ENCODE data around the gene KHDRBS2.

The KHDRBS2 gene

DNA sequence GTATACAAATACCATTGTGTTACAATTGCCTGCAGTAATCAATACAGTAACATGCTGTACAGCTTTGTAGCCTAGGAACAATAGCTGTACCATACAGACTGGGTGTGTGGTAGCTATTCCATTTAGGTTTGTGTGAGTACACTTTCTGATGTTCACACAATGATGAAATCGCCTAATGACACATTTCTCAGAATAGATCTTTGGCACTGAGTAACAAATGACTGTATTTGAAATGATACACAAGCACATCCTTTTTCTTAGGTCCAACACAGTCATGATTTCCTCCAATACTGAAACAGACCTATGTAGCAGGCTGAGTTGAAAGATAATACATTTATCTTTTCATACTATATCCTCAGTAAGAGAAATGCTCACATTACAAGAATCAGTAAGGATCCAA, 13.9 kb downstream of the KHDRBS2 start:
- DNase-seq (ENCODE audit: extremely low read depth, low read depth) = no peak
- TF ChIP-seq, protein P1, sequence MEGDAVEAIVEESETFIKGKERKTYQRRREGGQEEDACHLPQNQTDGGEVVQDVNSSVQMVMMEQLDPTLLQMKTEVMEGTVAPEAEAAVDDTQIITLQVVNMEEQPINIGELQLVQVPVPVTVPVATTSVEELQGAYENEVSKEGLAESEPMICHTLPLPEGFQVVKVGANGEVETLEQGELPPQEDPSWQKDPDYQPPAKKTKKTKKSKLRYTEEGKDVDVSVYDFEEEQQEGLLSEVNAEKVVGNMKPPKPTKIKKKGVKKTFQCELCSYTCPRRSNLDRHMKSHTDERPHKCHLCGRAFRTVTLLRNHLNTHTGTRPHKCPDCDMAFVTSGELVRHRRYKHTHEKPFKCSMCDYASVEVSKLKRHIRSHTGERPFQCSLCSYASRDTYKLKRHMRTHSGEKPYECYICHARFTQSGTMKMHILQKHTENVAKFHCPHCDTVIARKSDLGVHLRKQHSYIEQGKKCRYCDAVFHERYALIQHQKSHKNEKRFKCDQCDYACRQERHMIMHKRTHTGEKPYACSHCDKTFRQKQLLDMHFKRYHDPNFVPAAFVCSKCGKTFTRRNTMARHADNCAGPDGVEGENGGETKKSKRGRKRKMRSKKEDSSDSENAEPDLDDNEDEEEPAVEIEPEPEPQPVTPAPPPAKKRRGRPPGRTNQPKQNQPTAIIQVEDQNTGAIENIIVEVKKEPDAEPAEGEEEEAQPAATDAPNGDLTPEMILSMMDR (IDR thresholded peaks at IDR 0.05; ENCODE audit: low read depth, low read length, missing control alignments) = no peak
- H3K4me3 ChIP-seq (replicated peaks; ENCODE audit: low read depth, low read length) = no peak overlapping the region

DNA sequence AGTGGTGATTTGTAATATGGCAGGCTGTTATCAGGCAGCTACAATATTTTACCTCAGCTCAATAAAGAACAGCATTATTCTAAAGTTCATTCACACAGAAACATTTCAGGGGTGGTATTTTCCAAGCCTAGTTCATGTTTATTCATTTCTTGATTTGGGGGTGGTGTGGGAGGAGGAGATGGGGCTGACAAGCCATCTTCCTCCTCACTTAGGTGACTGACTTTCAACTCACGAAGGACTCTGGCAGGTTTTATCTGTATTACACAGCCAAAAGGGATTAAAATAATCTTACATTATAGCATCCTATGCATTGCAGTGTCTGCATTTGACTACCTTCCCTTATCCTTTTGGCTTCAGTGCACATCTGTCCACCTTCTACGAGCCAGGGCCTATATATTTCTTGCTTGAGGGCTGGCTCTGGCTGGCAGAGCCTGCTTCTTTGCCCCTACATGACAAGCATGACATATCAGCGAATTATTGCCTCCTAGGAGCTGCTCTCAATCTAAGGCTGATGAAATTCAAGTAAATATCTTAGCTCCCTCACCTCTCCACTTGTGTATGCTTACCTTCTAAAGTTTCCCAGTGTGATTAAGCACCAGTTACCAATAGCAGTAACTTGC, 20.0 kb downstream of the KHDRBS2 start:
- no peak overlapping the region for H3K4me3 ChIP-seq (replicated peaks; ENCODE audit: low read depth, low read length)
- TF ChIP-seq, protein P1 (IDR thresholded peaks at IDR 0.05; ENCODE audit: low read depth, low read length, missing control alignments) = no peak
- DNase-seq (ENCODE audit: extremely low read depth, low read depth) = no peak

DNA sequence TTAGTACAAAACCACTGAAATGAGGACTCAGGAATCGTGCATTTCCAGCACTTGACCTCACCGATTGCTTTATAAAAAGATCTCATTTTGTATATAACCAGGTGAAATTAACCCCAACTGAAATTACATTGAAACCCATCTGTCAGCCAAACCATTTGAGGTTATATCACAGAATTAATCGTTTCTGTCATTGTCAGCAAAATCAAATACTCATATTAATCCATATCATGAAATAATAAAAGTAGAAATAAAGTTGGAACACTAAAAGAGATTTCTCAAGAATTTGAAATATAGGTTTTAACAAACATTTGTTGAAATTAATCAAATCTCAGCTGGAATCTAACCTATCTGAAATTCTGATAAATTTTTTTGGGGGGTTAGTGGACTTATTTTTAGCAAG, 23.7 kb downstream of the KHDRBS2 start:
- no peak for DNase-seq (ENCODE audit: extremely low read depth, low read depth)
- TF ChIP-seq, protein P1 (IDR thresholded peaks at IDR 0.05; ENCODE audit: low read depth, low read length, missing control alignments) = no peak
- no peak overlapping the region for H3K4me3 ChIP-seq (replicated peaks; ENCODE audit: low read depth, low read length)

DNA sequence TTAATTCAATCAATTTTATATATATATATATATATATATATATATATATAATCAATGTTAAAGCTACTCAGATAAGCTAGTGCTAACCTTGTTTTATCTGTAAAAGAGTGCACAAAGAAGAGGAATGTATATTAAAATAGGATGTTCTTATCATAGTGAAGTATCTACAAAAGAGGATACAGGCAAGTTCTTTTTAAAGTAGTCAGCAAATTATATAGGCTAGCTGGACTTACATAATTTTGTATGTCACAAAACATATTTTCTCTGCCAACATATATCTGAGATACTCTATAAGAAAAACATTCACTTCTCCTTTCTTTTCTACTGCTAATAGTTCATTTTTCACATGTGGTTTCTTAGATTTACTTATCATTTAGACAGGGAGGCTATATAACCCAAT, 39.9 kb downstream of the KHDRBS2 start:
- no peak for DNase-seq (ENCODE audit: extremely low read depth, low read depth)
- no peak overlapping the region for H3K4me3 ChIP-seq (replicated peaks; ENCODE audit: low read depth, low read length)
- TF ChIP-seq, protein P1 (IDR thresholded peaks at IDR 0.05; ENCODE audit: low read depth, low read length, missing control alignments) = no peak

DNA sequence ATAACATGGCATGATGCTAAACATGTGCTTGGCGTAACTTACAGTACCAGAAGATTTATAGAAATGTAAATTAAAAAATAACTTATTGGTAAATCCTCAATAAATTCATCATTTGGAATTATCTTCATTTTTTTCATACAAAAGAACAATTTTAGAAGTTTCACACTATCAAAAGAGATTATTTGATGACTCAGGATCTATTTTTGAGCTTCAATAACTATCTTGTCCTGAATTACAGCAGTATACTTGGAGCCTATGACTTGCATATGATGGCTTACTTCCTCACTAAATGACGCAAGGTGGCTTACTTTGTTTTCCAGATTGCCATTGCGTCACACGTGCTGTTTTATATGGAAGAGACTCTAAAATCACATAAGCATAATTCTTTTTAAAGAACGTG, 49.2 kb downstream of the KHDRBS2 start:
- DNase-seq (ENCODE audit: extremely low read depth, low read depth) = no peak
- TF ChIP-seq, protein P1 (IDR thresholded peaks at IDR 0.05; ENCODE audit: low read depth, low read length, missing control alignments) = no peak
- no peak overlapping the region for H3K4me3 ChIP-seq (replicated peaks; ENCODE audit: low read depth, low read length)

DNA sequence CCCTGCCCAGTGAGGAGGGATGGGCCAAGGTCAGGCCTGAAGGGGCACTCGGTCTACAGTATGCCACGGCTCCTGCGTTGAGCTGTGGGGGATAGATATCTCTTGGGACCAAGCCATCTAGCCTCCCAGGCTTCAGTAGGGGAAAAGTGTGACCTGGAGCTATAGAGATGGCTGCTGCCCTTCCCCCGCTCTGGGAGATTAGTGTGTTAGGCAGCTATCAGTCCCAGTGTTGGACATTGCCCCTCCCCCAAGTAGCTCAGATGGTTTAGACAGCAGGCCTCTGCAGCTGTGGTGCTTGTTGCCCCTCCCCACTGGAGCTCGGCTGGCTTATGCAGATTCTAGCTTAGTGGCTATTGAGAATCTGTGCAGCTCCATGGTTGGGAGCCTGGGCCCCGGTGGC, 56.8 kb downstream of the KHDRBS2 start:
- DNase-seq (ENCODE audit: extremely low read depth, low read depth) = no peak
- TF ChIP-seq, protein P1 (IDR thresholded peaks at IDR 0.05; ENCODE audit: low read depth, low read length, missing control alignments) = no peak
- no peak overlapping the region for H3K4me3 ChIP-seq (replicated peaks; ENCODE audit: low read depth, low read length)

DNA sequence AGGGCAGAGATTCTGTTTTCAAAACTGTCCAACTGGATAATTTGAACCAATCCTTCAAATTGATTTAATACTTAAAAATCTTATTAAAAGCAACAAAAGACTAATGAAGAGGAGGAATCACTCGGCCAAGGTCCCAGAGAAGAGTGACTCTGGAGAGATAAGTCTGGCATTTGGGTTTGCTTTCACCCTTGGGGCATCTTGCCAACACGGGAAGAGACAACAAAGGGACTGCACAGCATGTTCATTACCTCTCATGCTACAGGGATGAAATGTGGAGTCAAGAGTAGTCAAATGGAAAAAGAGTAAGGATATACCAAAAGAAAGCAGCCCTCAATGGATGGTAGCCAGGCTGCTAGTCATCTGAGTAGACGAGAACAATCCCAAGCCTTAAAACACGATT, 68.2 kb downstream of the KHDRBS2 start:
- TF ChIP-seq, protein P1 (IDR thresholded peaks at IDR 0.05; ENCODE audit: low read depth, low read length, missing control alignments) = no peak
- no peak for DNase-seq (ENCODE audit: extremely low read depth, low read depth)

More for the DNA sequence above, 68.2 kb downstream of the KHDRBS2 start:
- no peak overlapping the region for H3K4me3 ChIP-seq (replicated peaks; ENCODE audit: low read depth, low read length)

All from HFF-Myc (cell line).